GM12878 (cell line): ENCODE data around the gene POP7.

Experiments
- ATF3 ChIP-seq: IDR thresholded peaks from 2 replicates; pipeline ENCODE4 v1.6.1; 2011; ENCODE audit warnings: low read depth, mild to moderate bottlenecking, low read length, moderate library complexity, borderline replicate concordance; ENCODE audit errors: extremely low read depth
- CTCF ChIP-seq, 3 experiments: IDR thresholded peaks in 2 of 3; conservative IDR thresholded peaks in 1 of 3; 2 replicates each; pipeline ENCODE4 v1.5.1; 2011; ENCODE audit warnings: low read depth in 3 of 3, low read length in 3 of 3, mild to moderate bottlenecking in 3 of 3, control low read depth in 2 of 3, moderate library complexity in 2 of 3, inconsistent platforms in 1 of 3, mixed read lengths in 1 of 3; ENCODE audit not compliant: control insufficient read depth in 2 of 3, insufficient read depth in 1 of 3; ENCODE audit errors: extremely low read depth in 1 of 3
- FOXK2 ChIP-seq: fragments of 450-650 bp; IDR thresholded peaks from 2 replicates; pipeline ENCODE4 v1.6.1; 2017; ENCODE audit warnings: mild to moderate bottlenecking, moderate library complexity
- RAD21 ChIP-seq: IDR thresholded peaks from 2 replicates; pipeline ENCODE4 v1.6.1; 2011; ENCODE audit warnings: mild to moderate bottlenecking, low read depth, low read length, moderate library complexity; ENCODE audit not compliant: insufficient read depth
- ZNF274 ChIP-seq: IDR thresholded peaks from one replicate; pipeline ENCODE4 v1.8.0; 2011; ENCODE audit not compliant: insufficient read length, insufficient read depth

- no peak for TF ChIP-seq ZNF274
- TF ChIP-seq FOXK2 = no peak
- TF ChIP-seq ATF3 = no peak
- TF ChIP-seq CTCF (IDR thresholded peaks at IDR 0.05 in 2 of 3, conservative IDR thresholded peaks at IDR 0.05 in 1 of 3; ENCODE audit: control insufficient read depth in 2 of 3, extremely low read depth in 1 of 3, insufficient read depth in 1 of 3, low read depth in 3 of 3, low read length in 3 of 3) = no peak
- no peak for TF ChIP-seq RAD21
These were observed 871 bp downstream of the POP7 start for GRCh38 chr7:100706672-100707311.
